WTC11 (cell line): Measurements from ENCODE around the gene COPS4. TPM values are rescaled to one million over a fixed set of nuclear protein-coding genes. Genes with fewer than 3 reads are reported as not detected.

Source experiments
- ATAC-seq: fragments of 200-7000 bp; cut with Tn5 transposase; 2 replicates; pipeline ENCODE4 v1.10.0; 2021; ENCODE audit warnings: mild to moderate bottlenecking, moderate library complexity
- CTCF ChIA-PET: fragments of 300-600 bp; sonication (Branson Sonifier 250); formaldehyde crosslinking; loops from one replicate; lab custom pipeline; 2021; ENCODE audit warnings: antibody characterized with exemption; lab: Charles Lee
- POLR2A ChIA-PET: fragments of 350-600 bp; sonication (Branson Sonifier 250); formaldehyde crosslinking; loops from one replicate; lab custom pipeline; 2021; ENCODE audit warnings: antibody characterized with exemption; lab: Charles Lee
- DNase-seq: peaks from one replicate; pipeline ENCODE4 v3.0.0; 2021; ENCODE audit warnings: low spot score
- H3K27ac Mint-ChIP-seq: 2 replicates; pipeline ENCODE4 v1.8.0; 2021; ENCODE audit warnings: mixed read lengths
- H3K27me3 Mint-ChIP-seq: 2 replicates; pipeline ENCODE4 v1.8.0; 2021; ENCODE audit warnings: low read depth, mild to moderate bottlenecking, moderate library complexity, mixed read lengths
- H3K36me3 Mint-ChIP-seq: 2 replicates; pipeline ENCODE4 v1.8.0; 2021; ENCODE audit warnings: mixed read lengths
- H3K4me1 Mint-ChIP-seq: 2 replicates; pipeline ENCODE4 v1.8.0; 2022; ENCODE audit warnings: mixed read lengths
- H3K4me3 Mint-ChIP-seq: 2 replicates; pipeline ENCODE4 v1.8.0; 2021; ENCODE audit warnings: mild to moderate bottlenecking, moderate library complexity, mixed read lengths
- H3K9me3 Mint-ChIP-seq: 2 replicates; pipeline ENCODE4 v1.8.0; 2021; ENCODE audit warnings: mixed read lengths
- CTCF ChIP-seq: fragments of 200-600 bp; IDR thresholded peaks from 2 replicates; pipeline ENCODE4 v1.8.0; 2022; ENCODE audit warnings: antibody characterized with exemption
- E2F5 ChIP-seq: sonication (generic); formaldehyde crosslinking; IDR thresholded peaks from 2 replicates; pipeline ENCODE4 v1.8.1; 2022; ENCODE audit warnings: mild to moderate bottlenecking, moderate library complexity, missing genetic modification reagents
- EMX1 ChIP-seq: fragments of 250-450 bp; sonication (Bioruptor Pico); IDR thresholded peaks from 2 replicates; pipeline ENCODE4 v1.8.0; 2021; ENCODE audit warnings: mild to moderate bottlenecking
- ERG ChIP-seq: fragments of 250-450 bp; sonication (Bioruptor Pico); IDR thresholded peaks from 2 replicates; pipeline ENCODE4 v1.8.0; 2021; ENCODE audit warnings: mild to moderate bottlenecking
- ETV6 ChIP-seq: sonication (generic); formaldehyde crosslinking; IDR thresholded peaks from 2 replicates; pipeline ENCODE4 v1.8.1; 2022; ENCODE audit warnings: mild to moderate bottlenecking, missing genetic modification reagents
- GABPB1 ChIP-seq: sonication (generic); formaldehyde crosslinking; IDR thresholded peaks from 2 replicates; pipeline ENCODE4 v1.8.1; 2023; ENCODE audit warnings: mild to moderate bottlenecking, missing genetic modification reagents
- GRHL2 ChIP-seq: fragments of 250-450 bp; sonication (Bioruptor Pico); IDR thresholded peaks from 2 replicates; pipeline ENCODE4 v1.8.0; 2022; ENCODE audit warnings: mild to moderate bottlenecking, moderate library complexity; ENCODE audit not compliant: insufficient replicate concordance, severe bottlenecking
- IRF2 ChIP-seq: sonication (generic); formaldehyde crosslinking; IDR thresholded peaks from 2 replicates; pipeline ENCODE4 v1.8.0; 2022; ENCODE audit warnings: low read depth, missing genetic modification reagents, borderline replicate concordance
- JUN ChIP-seq: sonication (generic); formaldehyde crosslinking; IDR thresholded peaks from 2 replicates; pipeline ENCODE4 v1.8.0; 2023; ENCODE audit warnings: mild to moderate bottlenecking, missing genetic modification reagents
- MLX ChIP-seq: sonication (generic); formaldehyde crosslinking; IDR thresholded peaks from 2 replicates; pipeline ENCODE4 v1.8.1; 2023; ENCODE audit warnings: mild to moderate bottlenecking, missing genetic modification reagents, moderate library complexity
- MYBL2 ChIP-seq: sonication (generic); formaldehyde crosslinking; IDR thresholded peaks from 2 replicates; pipeline ENCODE4 v1.8.1; 2023; ENCODE audit warnings: mild to moderate bottlenecking, moderate library complexity, missing genetic modification reagents
- NFYB ChIP-seq: sonication (generic); formaldehyde crosslinking; conservative IDR thresholded peaks from 2 replicates; pipeline ENCODE4 v1.8.0; 2022; ENCODE audit warnings: low read depth, missing genetic modification reagents
- NR1H2 ChIP-seq: sonication (generic); formaldehyde crosslinking; IDR thresholded peaks from 2 replicates; pipeline ENCODE4 v1.9.0; 2021; ENCODE audit warnings: mild to moderate bottlenecking, moderate library complexity, missing genetic modification reagents
- OVOL2 ChIP-seq: fragments of 250-450 bp; sonication (Bioruptor Pico); IDR thresholded peaks from 2 replicates; pipeline ENCODE4 v1.9.0; 2021; ENCODE audit warnings: mild to moderate bottlenecking, borderline replicate concordance
- SP1 ChIP-seq: sonication (generic); formaldehyde crosslinking; conservative IDR thresholded peaks from 2 replicates; pipeline ENCODE4 v1.8.1; 2022; ENCODE audit warnings: missing genetic modification reagents
- TCF7 ChIP-seq: sonication (generic); formaldehyde crosslinking; IDR thresholded peaks from 2 replicates; pipeline ENCODE4 v1.8.0; 2022; ENCODE audit warnings: mild to moderate bottlenecking, low read depth, missing genetic modification reagents, moderate library complexity
- USF1 ChIP-seq: sonication (generic); formaldehyde crosslinking; IDR thresholded peaks from 2 replicates; pipeline ENCODE4 v1.8.0; 2022; ENCODE audit warnings: mild to moderate bottlenecking, missing genetic modification reagents
- ZBTB21 ChIP-seq: sonication (generic); formaldehyde crosslinking; IDR thresholded peaks from 2 replicates; pipeline ENCODE4 v1.8.1; 2023; ENCODE audit warnings: mild to moderate bottlenecking, missing genetic modification reagents, borderline replicate concordance
- ZNF219 ChIP-seq: sonication (generic); formaldehyde crosslinking; IDR thresholded peaks from 2 replicates; pipeline ENCODE4 v1.8.0; 2023; ENCODE audit warnings: missing genetic modification reagents, mild to moderate bottlenecking, borderline replicate concordance
- ZNF416 ChIP-seq: fragments of 250-450 bp; sonication (Bioruptor Pico); IDR thresholded peaks from 2 replicates; pipeline ENCODE4 v1.9.0; 2021; ENCODE audit warnings: mild to moderate bottlenecking, inconsistent platforms
- ZNF423 ChIP-seq: fragments of 250-450 bp; sonication (Bioruptor Pico); IDR thresholded peaks from 2 replicates; pipeline ENCODE4 v2.1.2; 2022; ENCODE audit warnings: mild to moderate bottlenecking, moderate library complexity
- total RNA-seq: library from RNA; stranded (reverse); gene quantifications from 3 replicates; pipeline ENCODE4 v1.2.3, GENCODE V29; 2021
- TF ChIP-seq, protein P1 (sequence below): sonication (generic); formaldehyde crosslinking; IDR thresholded peaks from 2 replicates; pipeline ENCODE4 v1.8.1; 2022; ENCODE audit warnings: low read depth, missing genetic modification reagents, borderline replicate concordance
- TF ChIP-seq, protein P2 (sequence below): sonication (generic); formaldehyde crosslinking; IDR thresholded peaks from 2 replicates; pipeline ENCODE4 v1.8.0; 2022; ENCODE audit warnings: mild to moderate bottlenecking, missing genetic modification reagents
- TF ChIP-seq, protein P3 (sequence below): fragments of 250-450 bp; sonication (Bioruptor Pico); IDR thresholded peaks from 2 replicates; pipeline ENCODE4 v1.9.0; 2021; ENCODE audit warnings: mild to moderate bottlenecking

The COPS4 gene
- total RNA-seq, 1 experiment from 2014 or later: 30.9 TPM

DNA sequence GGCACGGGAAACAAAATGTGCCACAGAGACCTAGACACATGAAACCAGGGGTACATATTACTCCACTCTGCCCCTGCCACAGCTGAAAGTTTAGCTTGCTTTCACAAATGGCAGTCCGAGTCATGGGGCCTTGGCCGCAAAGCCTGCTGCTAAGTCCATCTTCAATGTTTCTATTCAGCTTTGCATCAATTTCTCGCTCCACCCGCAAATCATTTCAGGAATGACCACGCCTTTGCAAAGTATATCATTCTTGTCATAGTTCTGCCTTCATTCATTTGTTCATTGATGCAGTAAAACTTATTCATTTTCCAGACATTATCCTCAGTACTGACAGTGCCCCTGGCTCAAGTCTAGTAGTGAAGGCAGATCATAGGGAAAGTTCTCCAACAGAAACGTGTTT is 70.0 kb downstream of the COPS4 start (continued):
- TF ChIP-seq E2F5 (CRISPR knock-in tag) (no peak), OVOL2 (CRISPR knock-in tag) (no peak), USF1 (CRISPR knock-in tag) (no peak), NR1H2 (CRISPR knock-in tag) (no peak), CTCF (no peak), ZNF219 (CRISPR knock-in tag) (no peak)

DNA sequence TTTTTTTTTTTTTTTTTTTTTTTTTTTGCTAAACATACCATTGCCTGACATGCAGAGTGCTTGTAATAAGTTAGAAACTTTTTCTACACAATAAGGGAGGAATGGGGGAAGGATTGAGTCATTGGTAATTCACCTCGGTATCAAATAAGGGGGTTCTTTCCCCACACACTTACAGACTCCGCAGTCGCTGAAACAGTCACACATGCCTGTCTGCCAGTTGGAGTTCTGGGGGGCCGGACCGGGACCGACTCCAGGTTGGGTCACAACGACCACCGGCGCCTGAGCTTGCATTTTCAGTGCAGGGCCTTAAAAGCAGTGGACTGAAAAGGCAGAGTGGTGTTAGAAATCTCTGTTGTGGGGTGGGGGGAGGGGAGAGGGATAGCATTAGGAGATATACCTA is 72.6 kb downstream of the COPS4 start:
- ChIA-PET CTCF (interaction anchor here (0.6 kb wide), 1 partner anchor 31 kb away, joined by 3 read pairs; no protein-coding TSS in a partner anchor), POLR2A (interaction anchor here (0.7 to 0.8 kb wide), 2 partner anchors 73 to 80 kb away, joined by 3 read pairs; partner anchors contain the start of gene COPS4)
- peaks cover 19% of the 10 kb centered on the region for H3K4me1 Mint-ChIP-seq
- H3K27me3 Mint-ChIP-seq: peaks cover 16% of the 10 kb centered on the region
- TF ChIP-seq, protein P1, sequence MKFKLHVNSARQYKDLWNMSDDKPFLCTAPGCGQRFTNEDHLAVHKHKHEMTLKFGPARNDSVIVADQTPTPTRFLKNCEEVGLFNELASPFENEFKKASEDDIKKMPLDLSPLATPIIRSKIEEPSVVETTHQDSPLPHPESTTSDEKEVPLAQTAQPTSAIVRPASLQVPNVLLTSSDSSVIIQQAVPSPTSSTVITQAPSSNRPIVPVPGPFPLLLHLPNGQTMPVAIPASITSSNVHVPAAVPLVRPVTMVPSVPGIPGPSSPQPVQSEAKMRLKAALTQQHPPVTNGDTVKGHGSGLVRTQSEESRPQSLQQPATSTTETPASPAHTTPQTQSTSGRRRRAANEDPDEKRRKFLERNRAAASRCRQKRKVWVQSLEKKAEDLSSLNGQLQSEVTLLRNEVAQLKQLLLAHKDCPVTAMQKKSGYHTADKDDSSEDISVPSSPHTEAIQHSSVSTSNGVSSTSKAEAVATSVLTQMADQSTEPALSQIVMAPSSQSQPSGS (CRISPR knock-in tag): no peak
- TF ChIP-seq ZNF416 (CRISPR knock-in tag): no peak
- no peak for TF ChIP-seq ETV6 (CRISPR knock-in tag)
- no peak for TF ChIP-seq ZNF423 (CRISPR knock-in tag)
- TF ChIP-seq EMX1 (CRISPR knock-in tag): no peak
- TF ChIP-seq IRF2 (CRISPR knock-in tag): no peak
- no peak for TF ChIP-seq GABPB1 (CRISPR knock-in tag)
- TF ChIP-seq JUN (CRISPR knock-in tag): no peak
- TF ChIP-seq TCF7 (CRISPR knock-in tag): no peak
- no peak for TF ChIP-seq GRHL2
- no peak for TF ChIP-seq NFYB (CRISPR knock-in tag)
- no peak for TF ChIP-seq ZNF219 (CRISPR knock-in tag)
- TF ChIP-seq MYBL2 (CRISPR knock-in tag): no peak
- TF ChIP-seq, protein P2, sequence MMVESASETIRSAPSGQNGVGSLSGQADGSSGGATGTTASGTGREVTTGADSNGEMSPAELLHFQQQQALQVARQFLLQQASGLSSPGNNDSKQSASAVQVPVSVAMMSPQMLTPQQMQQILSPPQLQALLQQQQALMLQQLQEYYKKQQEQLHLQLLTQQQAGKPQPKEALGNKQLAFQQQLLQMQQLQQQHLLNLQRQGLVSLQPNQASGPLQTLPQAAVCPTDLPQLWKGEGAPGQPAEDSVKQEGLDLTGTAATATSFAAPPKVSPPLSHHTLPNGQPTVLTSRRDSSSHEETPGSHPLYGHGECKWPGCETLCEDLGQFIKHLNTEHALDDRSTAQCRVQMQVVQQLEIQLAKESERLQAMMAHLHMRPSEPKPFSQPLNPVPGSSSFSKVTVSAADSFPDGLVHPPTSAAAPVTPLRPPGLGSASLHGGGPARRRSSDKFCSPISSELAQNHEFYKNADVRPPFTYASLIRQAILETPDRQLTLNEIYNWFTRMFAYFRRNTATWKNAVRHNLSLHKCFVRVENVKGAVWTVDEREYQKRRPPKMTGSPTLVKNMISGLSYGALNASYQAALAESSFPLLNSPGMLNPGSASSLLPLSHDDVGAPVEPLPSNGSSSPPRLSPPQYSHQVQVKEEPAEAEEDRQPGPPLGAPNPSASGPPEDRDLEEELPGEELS (CRISPR knock-in tag): no peak
- no peak for TF ChIP-seq ZBTB21 (CRISPR knock-in tag)
- TF ChIP-seq SP1 (CRISPR knock-in tag): no peak
- TF ChIP-seq, protein P3, sequence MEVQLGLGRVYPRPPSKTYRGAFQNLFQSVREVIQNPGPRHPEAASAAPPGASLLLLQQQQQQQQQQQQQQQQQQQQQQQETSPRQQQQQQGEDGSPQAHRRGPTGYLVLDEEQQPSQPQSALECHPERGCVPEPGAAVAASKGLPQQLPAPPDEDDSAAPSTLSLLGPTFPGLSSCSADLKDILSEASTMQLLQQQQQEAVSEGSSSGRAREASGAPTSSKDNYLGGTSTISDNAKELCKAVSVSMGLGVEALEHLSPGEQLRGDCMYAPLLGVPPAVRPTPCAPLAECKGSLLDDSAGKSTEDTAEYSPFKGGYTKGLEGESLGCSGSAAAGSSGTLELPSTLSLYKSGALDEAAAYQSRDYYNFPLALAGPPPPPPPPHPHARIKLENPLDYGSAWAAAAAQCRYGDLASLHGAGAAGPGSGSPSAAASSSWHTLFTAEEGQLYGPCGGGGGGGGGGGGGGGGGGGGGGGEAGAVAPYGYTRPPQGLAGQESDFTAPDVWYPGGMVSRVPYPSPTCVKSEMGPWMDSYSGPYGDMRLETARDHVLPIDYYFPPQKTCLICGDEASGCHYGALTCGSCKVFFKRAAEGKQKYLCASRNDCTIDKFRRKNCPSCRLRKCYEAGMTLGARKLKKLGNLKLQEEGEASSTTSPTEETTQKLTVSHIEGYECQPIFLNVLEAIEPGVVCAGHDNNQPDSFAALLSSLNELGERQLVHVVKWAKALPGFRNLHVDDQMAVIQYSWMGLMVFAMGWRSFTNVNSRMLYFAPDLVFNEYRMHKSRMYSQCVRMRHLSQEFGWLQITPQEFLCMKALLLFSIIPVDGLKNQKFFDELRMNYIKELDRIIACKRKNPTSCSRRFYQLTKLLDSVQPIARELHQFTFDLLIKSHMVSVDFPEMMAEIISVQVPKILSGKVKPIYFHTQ (CRISPR knock-in tag): no peak
- TF ChIP-seq MLX: no peak
- no peak for TF ChIP-seq ERG (CRISPR knock-in tag)
- no peak overlapping the region for H3K27ac Mint-ChIP-seq
- H3K9me3 Mint-ChIP-seq: no peaks in the 10 kb centered on the region
- H3K4me3 Mint-ChIP-seq: no peak overlapping the region
- ATAC-seq: no peak
- no peaks in the 10 kb centered on the region for H3K36me3 Mint-ChIP-seq
- DNase-seq: no peak
